ENCODE measurements around the gene CAMK2D. TPM values are rescaled to one million over a fixed set of nuclear protein-coding genes. Genes with fewer than 3 reads are reported as not detected.

The CAMK2D gene
- total and polyA plus RNA-seq, 7 donors, result 24.3 to 78.1 (median 54.0) TPM

- Histone ChIP-seq H3K27me3 (no peaks in the 10 kb centered on the region), H3K36me3 (no peaks in the 10 kb centered on the region), H3K4me3 (no peak overlapping the region), H3K9me3 (no peaks in the 10 kb centered on the region), H3K27ac (peak overlapping the region in 2 of 4 donors; percentile 76 to 77), H3K4me1 (peaks cover 0 to 36% (median 33%) of the 10 kb centered on the region in 4 donors)
- intact Hi-C loops (cut with DNase I), result loop anchor here (5.0 kb wide), 1 partner anchor 136 kb away; no protein-coding TSS in a partner anchor
- no peak for TF ChIP-seq POLR2AphosphoS5 (IDR thresholded peaks at IDR 0.05)
- TF ChIP-seq EP300 (IDR thresholded peaks at IDR 0.05), result no peak
- no peak for TF ChIP-seq CTCF (IDR thresholded peaks at IDR 0.05)
- no peak for TF ChIP-seq POLR2A (IDR thresholded peaks at IDR 0.05)
- DNase-seq, result no peak
- WGBS, 2 donors, result 64 to 77% methylated on average over 4 of the region's 4 CpGs
These were observed 78.6 kb downstream of the CAMK2D start for GRCh38 chr4:113682730-113683537.

GRCh38 chr4:113678641-113679040, 82.9 kb downstream of the CAMK2D start:
- TF ChIP-seq CTCF (IDR thresholded peaks at IDR 0.05) (no peak), POLR2A (IDR thresholded peaks at IDR 0.05) (no peak), POLR2AphosphoS5 (IDR thresholded peaks at IDR 0.05) (no peak), EP300 (IDR thresholded peaks at IDR 0.05) (no peak)
- H3K9me3 ChIP-seq, result no peaks in the 10 kb centered on the region
- H3K4me1 ChIP-seq, result peaks cover 0 to 44% (median 39%) of the 10 kb centered on the region in 4 donors
- intact Hi-C loops (cut with DNase I), result no loop called here
- no peaks in the 10 kb centered on the region for H3K27me3 ChIP-seq
- H3K4me3 ChIP-seq, result peak overlapping the region in 1 of 4 donors; percentile 5
- DNase-seq, result no peak
- no peaks in the 10 kb centered on the region for H3K36me3 ChIP-seq
- H3K27ac ChIP-seq, result no peak overlapping the region

- 56 to 75% methylated on average over 4 of the region's 4 CpGs for WGBS, 2 donors
- H3K36me3 ChIP-seq, result no peaks in the 10 kb centered on the region
- intact Hi-C loops (cut with DNase I), result no loop called here
- H3K27me3 ChIP-seq, result no peaks in the 10 kb centered on the region
- TF ChIP-seq POLR2A (IDR thresholded peaks at IDR 0.05), result no peak
- TF ChIP-seq CTCF (IDR thresholded peaks at IDR 0.05), result no peak
- TF ChIP-seq EP300 (IDR thresholded peaks at IDR 0.05), result no peak
- TF ChIP-seq POLR2AphosphoS5 (IDR thresholded peaks at IDR 0.05), result no peak
- no peaks in the 10 kb centered on the region for H3K9me3 ChIP-seq
- H3K4me3 ChIP-seq, result no peak overlapping the region
- H3K4me1 ChIP-seq, result peaks cover 0 to 36% (median 29%) of the 10 kb centered on the region in 4 donors
- no peak overlapping the region for H3K27ac ChIP-seq
- no peak for DNase-seq
These were observed 84.2 kb downstream of the CAMK2D start for GRCh38 chr4:113677325-113677724.

- intact Hi-C loops (cut with DNase I), result no loop called here
- DNase-seq, result no peak
- H3K4me3 ChIP-seq, result no peak overlapping the region
- H3K27ac ChIP-seq, result no peak overlapping the region
- 92 to 97% methylated on average over 2 of the region's 2 CpGs for WGBS, 2 donors
- no peaks in the 10 kb centered on the region for H3K27me3 ChIP-seq
- peaks cover 0 to 36% (median 31%) of the 10 kb centered on the region in 4 donors for H3K4me1 ChIP-seq
- no peaks in the 10 kb centered on the region for H3K36me3 ChIP-seq
- no peak for TF ChIP-seq CTCF (IDR thresholded peaks at IDR 0.05)
- no peak for TF ChIP-seq POLR2AphosphoS5 (IDR thresholded peaks at IDR 0.05)
- no peak for TF ChIP-seq EP300 (IDR thresholded peaks at IDR 0.05)
- TF ChIP-seq POLR2A (IDR thresholded peaks at IDR 0.05), result no peak
- no peaks in the 10 kb centered on the region for H3K9me3 ChIP-seq
These were observed 85.5 kb downstream of the CAMK2D start for GRCh38 chr4:113675731-113676697.

Data from sigmoid colon (tissue), 7 donors.